Activated CD4-positive, alpha-beta T cell treated with anti-CD3 and anti-CD28 coated beads for 36 hours (primary cell): ENCODE results near the gene NLGN1. TPM values are rescaled to one million over a fixed set of nuclear protein-coding genes. Genes with fewer than 3 reads are reported as not detected.

ENCODE experiments used
- ATAC-seq: fragments of 200-7000 bp; cut with Tn5 transposase; one replicate; pipeline ENCODE4 v1.10.0; 2021; ENCODE audit warnings: mild to moderate bottlenecking, moderate library complexity
- CTCF ChIA-PET: fragments of 350-600 bp; sonication (Branson Sonifier 250); formaldehyde crosslinking; loops from one replicate; lab custom pipeline; 2021; ENCODE audit warnings: antibody characterized with exemption; lab: Charles Lee
- POLR2A ChIA-PET: fragments of 350-600 bp; sonication (Branson Sonifier 250); formaldehyde crosslinking; loops from one replicate; lab custom pipeline; 2021; ENCODE audit warnings: antibody characterized with exemption, inconsistent platforms; lab: Charles Lee
- DNase-seq: peaks from one replicate; pipeline ENCODE4 v3.0.0-alpha.2; 2020
- H3K27ac Mint-ChIP-seq: one replicate; pipeline ENCODE4 v1.8.0; 2021; ENCODE audit warnings: mixed read lengths
- H3K27me3 Mint-ChIP-seq: one replicate; pipeline ENCODE4 v1.8.0; 2021; ENCODE audit warnings: mixed read lengths
- H3K36me3 Mint-ChIP-seq: one replicate; pipeline ENCODE4 v1.8.0; 2021; ENCODE audit warnings: low read depth, mixed read lengths
- H3K4me1 Mint-ChIP-seq: one replicate; pipeline ENCODE4 v1.8.0; 2021; ENCODE audit warnings: mixed read lengths
- H3K4me3 Mint-ChIP-seq: one replicate; pipeline ENCODE4 v1.8.0; 2021; ENCODE audit warnings: mild to moderate bottlenecking, moderate library complexity, mixed read lengths
- H3K9me3 Mint-ChIP-seq: one replicate; pipeline ENCODE4 v1.8.0; 2021; ENCODE audit warnings: low read depth, mixed read lengths
- intact Hi-C, 2 experiments: fragments of 100-400 bp; cut with DNase I in 1 of 2; cut with micrococcal nuclease in 1 of 2; formaldehyde crosslinking; loops; one replicate each; pipeline versions ENCODE4 v1.14.2 to v1.15.1; 2022 to 2024; cut with DNase I, micrococcal nuclease
- total RNA-seq, 2 experiments: library from RNA; stranded (reverse); gene quantifications; one replicate each; pipeline ENCODE4 v1.2.3, GENCODE V29; 2021

NLGN1 gene
- total RNA-seq, 2 experiments from 2014 or later: not detected

DNA sequence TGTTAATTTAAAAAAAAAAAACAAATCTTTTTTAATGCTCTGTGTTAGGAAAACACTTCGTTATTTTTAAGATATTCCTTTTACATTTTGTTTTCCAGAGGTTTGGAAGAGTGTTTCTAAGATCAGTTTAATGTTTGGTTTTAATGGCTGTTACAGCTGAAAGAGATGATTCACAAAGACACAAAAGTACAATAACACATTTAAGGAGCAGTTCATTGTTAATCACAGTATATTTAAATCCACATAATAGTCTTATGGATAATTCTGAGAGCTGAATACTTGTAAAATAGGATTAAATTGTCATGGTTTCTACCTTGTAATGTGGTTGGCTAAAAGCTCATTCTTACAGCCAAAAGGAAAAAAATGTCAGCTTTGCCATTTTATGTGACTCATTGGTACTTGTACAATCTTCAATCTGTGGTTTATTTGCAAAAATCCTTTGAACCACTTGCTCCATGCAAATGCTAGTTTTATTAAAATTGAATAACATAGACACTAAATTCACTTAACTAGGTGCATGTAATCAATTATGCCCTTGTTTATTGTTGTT, 426.4 kb downstream of the NLGN1 start:
- H3K27me3 Mint-ChIP-seq: no peaks in the 10 kb centered on the region
- no peak overlapping the region for H3K27ac Mint-ChIP-seq
- H3K9me3 Mint-ChIP-seq: no peaks in the 10 kb centered on the region
- CTCF ChIA-PET: no interaction called here
- POLR2A ChIA-PET: no interaction called here
- intact Hi-C loops: no loop called here
- no peak for DNase-seq
- no peak overlapping the region for H3K4me3 Mint-ChIP-seq
- H3K36me3 Mint-ChIP-seq: no peaks in the 10 kb centered on the region
- ATAC-seq: no peak
- no peaks in the 10 kb centered on the region for H3K4me1 Mint-ChIP-seq

DNA sequence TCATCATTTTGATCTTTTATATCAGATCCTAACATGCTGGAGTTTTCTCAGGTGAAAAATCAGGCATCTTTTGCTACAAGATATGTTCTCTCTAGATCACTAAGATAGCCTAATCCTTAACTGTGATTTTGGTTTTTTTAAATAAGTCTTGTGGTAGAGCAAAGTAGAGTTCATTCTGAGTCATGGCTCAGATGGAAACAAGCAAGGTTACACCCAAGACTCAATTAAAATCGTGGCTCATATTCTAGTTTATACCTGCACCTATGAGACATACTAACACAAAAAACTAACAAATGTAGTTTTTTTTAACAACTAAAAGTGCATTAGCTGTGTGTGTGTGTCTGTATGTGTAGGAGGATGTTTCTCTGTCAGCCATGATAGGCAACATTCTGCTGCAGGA, 428.2 kb downstream of the NLGN1 start:
- intact Hi-C loops: no loop called here
- Mint-ChIP-seq H3K27me3 (no peaks in the 10 kb centered on the region), H3K27ac (no peak overlapping the region), H3K9me3 (no peaks in the 10 kb centered on the region), H3K4me3 (no peak overlapping the region), H3K4me1 (no peaks in the 10 kb centered on the region), H3K36me3 (no peaks in the 10 kb centered on the region)
- CTCF ChIA-PET: no interaction called here
- ATAC-seq (no peak), DNase-seq (no peak)
- POLR2A ChIA-PET: no interaction called here

GRCh38 chr3:173826416-173826815, 428.9 kb downstream of the NLGN1 start:
- Mint-ChIP-seq H3K9me3 (no peaks in the 10 kb centered on the region), H3K27ac (no peak overlapping the region), H3K4me3 (no peak overlapping the region), H3K27me3 (no peaks in the 10 kb centered on the region), H3K4me1 (no peaks in the 10 kb centered on the region), H3K36me3 (no peaks in the 10 kb centered on the region)
- intact Hi-C loops: no loop called here
- ATAC-seq: no peak
- ChIA-PET POLR2A (no interaction called here), CTCF (no interaction called here)
- no peak for DNase-seq

GRCh38 chr3:173826901-173827609, 429.5 kb downstream of the NLGN1 start:
- H3K36me3 Mint-ChIP-seq: no peaks in the 10 kb centered on the region
- no peaks in the 10 kb centered on the region for H3K9me3 Mint-ChIP-seq
- H3K4me1 Mint-ChIP-seq: no peaks in the 10 kb centered on the region
- intact Hi-C loops: no loop called here
- no peak overlapping the region for H3K27ac Mint-ChIP-seq
- POLR2A ChIA-PET: no interaction called here
- H3K27me3 Mint-ChIP-seq: no peaks in the 10 kb centered on the region
- CTCF ChIA-PET: no interaction called here
- H3K4me3 Mint-ChIP-seq: no peak overlapping the region
- DNase-seq (no peak), ATAC-seq (no peak)

- Mint-ChIP-seq H3K9me3 (peaks cover 4% of the 10 kb centered on the region), H3K4me1 (no peaks in the 10 kb centered on the region), H3K27me3 (no peaks in the 10 kb centered on the region), H3K27ac (no peak overlapping the region), H3K36me3 (no peaks in the 10 kb centered on the region), H3K4me3 (no peak overlapping the region)
- ChIA-PET POLR2A (no interaction called here), CTCF (no interaction called here)
- ATAC-seq: no peak
- intact Hi-C loops: no loop called here
- no peak for DNase-seq
Measured at GRCh38 chr3:173838644-173839043, 441.1 kb downstream of the NLGN1 start.

DNA sequence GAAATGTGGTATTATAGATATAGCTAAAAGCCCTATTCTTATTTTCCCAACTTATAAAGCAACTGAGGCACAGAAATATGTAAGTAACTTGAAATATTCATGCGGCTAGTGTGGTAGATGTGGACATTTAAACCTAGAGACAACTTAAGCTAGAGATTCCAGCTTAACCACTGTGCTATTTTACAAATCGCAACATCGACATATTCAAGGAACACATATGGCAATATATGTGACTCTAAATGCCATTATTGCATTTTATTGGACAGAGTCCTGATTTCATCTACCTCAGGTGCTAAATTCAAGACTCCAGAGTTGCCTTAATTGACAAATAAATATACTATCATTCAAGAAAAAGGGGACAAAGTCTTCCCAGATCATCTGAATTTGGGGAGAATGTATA, 442.3 kb downstream of the NLGN1 start:
- DNase-seq (no peak), ATAC-seq (no peak)
- Mint-ChIP-seq H3K27ac (no peak overlapping the region), H3K36me3 (no peaks in the 10 kb centered on the region), H3K9me3 (peaks cover 4% of the 10 kb centered on the region), H3K4me1 (no peaks in the 10 kb centered on the region), H3K27me3 (no peaks in the 10 kb centered on the region), H3K4me3 (no peak overlapping the region)
- POLR2A ChIA-PET: no interaction called here
- intact Hi-C loops: no loop called here
- CTCF ChIA-PET: no interaction called here

DNA sequence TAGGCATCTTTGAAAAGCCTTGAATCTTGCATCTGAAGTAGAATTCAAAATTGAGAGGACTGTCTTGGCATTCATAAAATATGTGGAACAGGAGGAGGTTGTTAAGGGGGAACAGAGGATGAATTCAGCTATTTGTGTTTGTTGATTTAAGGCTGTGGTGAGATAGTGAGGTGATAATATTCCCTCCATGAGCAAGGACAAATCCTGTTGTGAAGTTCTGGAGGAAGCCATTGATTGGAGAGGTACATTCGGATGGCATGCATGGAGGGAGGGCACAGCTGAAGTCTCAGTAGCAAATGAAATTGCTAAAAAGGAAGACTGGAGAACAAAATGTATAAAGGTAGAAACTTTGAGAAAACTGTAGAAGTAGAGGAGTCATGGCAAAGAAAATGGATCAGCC, 443.8 kb downstream of the NLGN1 start:
- H3K27me3 Mint-ChIP-seq: no peaks in the 10 kb centered on the region
- ATAC-seq: no peak
- CTCF ChIA-PET: no interaction called here
- H3K4me3 Mint-ChIP-seq: no peak overlapping the region
- POLR2A ChIA-PET: no interaction called here
- no peak for DNase-seq
- H3K27ac Mint-ChIP-seq: no peak overlapping the region
- H3K36me3 Mint-ChIP-seq: no peaks in the 10 kb centered on the region
- no peaks in the 10 kb centered on the region for H3K4me1 Mint-ChIP-seq
- peaks cover 4% of the 10 kb centered on the region for H3K9me3 Mint-ChIP-seq
- intact Hi-C loops: no loop called here

DNA sequence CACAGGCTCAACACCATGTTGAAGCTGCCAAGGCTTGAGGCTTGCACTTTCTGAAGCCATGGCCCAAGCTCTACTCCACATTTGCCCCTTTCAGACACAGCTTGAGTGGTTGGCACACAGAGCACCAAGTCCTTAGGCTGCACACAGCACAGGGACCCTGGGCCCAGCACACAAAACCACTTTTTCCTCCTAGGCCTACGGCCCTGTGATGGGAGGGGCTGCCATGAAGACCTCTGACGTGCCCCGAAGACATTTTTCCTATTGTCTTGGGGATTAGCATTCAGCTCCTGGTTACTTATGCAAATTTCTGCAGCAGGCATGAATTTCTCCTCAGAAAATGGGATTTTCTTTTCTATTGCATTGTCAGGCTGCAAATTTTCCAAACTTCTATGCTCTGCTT, 445.5 kb downstream of the NLGN1 start:
- ATAC-seq (no peak), DNase-seq (no peak)
- H3K9me3 Mint-ChIP-seq: peaks cover 4% of the 10 kb centered on the region
- H3K27ac Mint-ChIP-seq: no peak overlapping the region
- ChIA-PET POLR2A (no interaction called here), CTCF (no interaction called here)
- no peaks in the 10 kb centered on the region for H3K27me3 Mint-ChIP-seq
- no peak overlapping the region for H3K4me3 Mint-ChIP-seq
- H3K4me1 Mint-ChIP-seq: no peaks in the 10 kb centered on the region
- intact Hi-C loops: no loop called here
- H3K36me3 Mint-ChIP-seq: no peaks in the 10 kb centered on the region

DNA sequence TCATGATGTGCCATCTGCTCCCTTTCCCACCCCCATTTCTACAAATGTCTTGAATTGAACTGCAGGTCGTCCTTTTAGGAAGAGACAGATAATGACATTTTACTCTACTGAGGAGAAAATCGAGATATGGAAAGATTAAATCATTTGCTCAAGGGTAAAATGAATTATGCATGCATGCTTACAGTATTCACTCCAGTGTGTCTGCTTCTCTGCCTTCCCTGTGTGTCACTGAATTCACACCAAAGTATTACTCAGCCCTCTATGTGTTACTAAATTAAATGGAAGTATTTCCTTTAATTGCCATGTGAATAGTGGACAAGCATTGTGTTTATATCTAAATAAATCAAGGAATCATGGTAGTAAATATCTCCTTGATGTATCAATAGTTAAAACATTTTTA, 449.0 kb downstream of the NLGN1 start:
- CTCF ChIA-PET: no interaction called here
- Mint-ChIP-seq H3K27me3 (no peaks in the 10 kb centered on the region), H3K36me3 (no peaks in the 10 kb centered on the region), H3K9me3 (peaks cover under 1% of the 10 kb centered on the region), H3K4me3 (no peak overlapping the region), H3K4me1 (no peaks in the 10 kb centered on the region), H3K27ac (no peak overlapping the region)
- intact Hi-C loops: no loop called here
- DNase-seq: no peak
- ATAC-seq: no peak
- POLR2A ChIA-PET: interaction anchor here (0.7 kb wide), 1 partner anchor 26 kb away, joined by 3 read pairs; no protein-coding TSS in a partner anchor

GRCh38 chr3:173849489-173849888, 451.9 kb downstream of the NLGN1 start:
- H3K27me3 Mint-ChIP-seq: no peaks in the 10 kb centered on the region
- intact Hi-C loops: no loop called here
- POLR2A ChIA-PET: no interaction called here

GRCh38 chr3:173857154-173857553, 459.6 kb downstream of the NLGN1 start:
- H3K9me3 Mint-ChIP-seq: no peaks in the 10 kb centered on the region

More at GRCh38 chr3:173849489-173849888, 451.9 kb downstream of the NLGN1 start:
- DNase-seq (no peak), ATAC-seq (no peak)
- H3K9me3 Mint-ChIP-seq: no peaks in the 10 kb centered on the region
- CTCF ChIA-PET: no interaction called here
- no peak overlapping the region for H3K4me3 Mint-ChIP-seq
- no peak overlapping the region for H3K27ac Mint-ChIP-seq
- no peaks in the 10 kb centered on the region for H3K36me3 Mint-ChIP-seq
- no peaks in the 10 kb centered on the region for H3K4me1 Mint-ChIP-seq

DNA sequence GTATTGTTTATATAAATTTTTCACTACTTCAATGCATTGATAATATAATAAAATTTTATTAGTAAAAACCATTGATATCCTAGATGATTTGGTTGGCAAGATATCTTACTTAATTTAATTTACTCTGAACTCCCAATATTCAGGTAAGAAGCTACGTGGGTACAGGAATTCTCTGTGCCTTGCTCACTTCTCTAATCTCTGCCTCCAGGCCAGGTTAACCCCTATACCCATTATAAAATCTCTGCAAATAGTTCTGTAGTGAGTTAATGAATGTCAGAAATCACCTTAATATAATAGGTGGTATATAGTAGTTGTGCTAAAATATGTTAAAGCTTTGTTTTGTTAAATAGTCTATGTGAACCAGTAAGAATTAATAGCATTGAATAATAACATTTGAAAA, 465.2 kb downstream of the NLGN1 start:
- intact Hi-C loops: no loop called here
- Mint-ChIP-seq H3K36me3 (no peaks in the 10 kb centered on the region), H3K9me3 (no peaks in the 10 kb centered on the region), H3K4me3 (no peak overlapping the region), H3K4me1 (no peaks in the 10 kb centered on the region), H3K27me3 (no peaks in the 10 kb centered on the region), H3K27ac (no peak overlapping the region)
- CTCF ChIA-PET: no interaction called here
- POLR2A ChIA-PET: no interaction called here
- ATAC-seq: no peak
- no peak for DNase-seq

More at GRCh38 chr3:173857154-173857553, 459.6 kb downstream of the NLGN1 start:
- DNase-seq: no peak
- POLR2A ChIA-PET: no interaction called here
- Mint-ChIP-seq H3K36me3 (no peaks in the 10 kb centered on the region), H3K4me3 (no peak overlapping the region), H3K4me1 (no peaks in the 10 kb centered on the region), H3K27me3 (no peaks in the 10 kb centered on the region), H3K27ac (no peak overlapping the region)
- intact Hi-C loops: no loop called here
- ATAC-seq: no peak
- CTCF ChIA-PET: no interaction called here
